NCI-H1417 treated with DMSO at 0.1 percent for 48 hours (cell line): Measurements from ENCODE around the gene NSF.
"Not testable (repeated sequence)": the region's sequence is repeated elsewhere in the genome, so short reads cannot be mapped to it uniquely, and the experiment has no call there.

Experiments
- DNase-seq: peaks from one replicate; lab custom pipeline; 2025; lab: John Stamatoyannopoulos, UW

NSF gene

DNA sequence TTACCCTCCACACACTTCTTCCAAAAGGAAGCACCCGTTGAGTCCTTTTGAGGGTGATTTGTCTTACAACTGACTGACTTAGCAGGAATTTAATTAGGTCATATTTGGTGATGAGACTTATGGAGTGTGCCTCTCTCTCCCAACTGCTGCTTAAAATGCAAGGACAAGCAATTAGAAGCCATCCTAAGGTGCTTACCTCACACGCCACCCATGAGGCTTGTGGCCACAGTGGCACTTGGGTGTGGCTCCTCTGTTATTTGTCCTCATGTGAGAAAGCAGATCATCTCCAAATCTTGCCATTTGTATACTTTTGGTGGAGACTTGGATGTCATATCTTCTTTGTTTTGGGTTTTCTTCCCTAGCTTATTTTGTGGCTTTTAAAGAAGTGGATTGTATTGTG is 166.4 kb downstream of the NSF start:
- no peak for DNase-seq

DNA sequence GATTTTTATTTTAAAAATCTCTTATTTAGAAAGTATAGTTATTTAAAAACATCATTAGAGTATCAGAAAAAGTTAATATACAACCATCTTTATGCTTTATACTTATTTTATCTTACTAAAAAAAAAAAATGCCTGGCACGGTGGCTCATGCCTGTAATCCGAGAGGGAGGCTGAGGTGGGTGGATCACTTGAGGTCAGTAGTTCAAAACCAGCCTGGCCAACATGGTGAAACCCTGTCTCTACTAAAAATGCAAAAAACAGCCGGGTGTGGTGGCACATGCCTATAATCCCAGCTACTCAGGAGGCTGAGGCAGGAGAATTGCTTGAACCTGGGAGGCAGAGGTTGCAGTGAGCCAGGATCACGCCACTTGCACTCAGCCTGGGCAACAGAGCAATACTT is 167.1 kb downstream of the NSF start:
- DNase-seq = not testable (repeated sequence)

DNA sequence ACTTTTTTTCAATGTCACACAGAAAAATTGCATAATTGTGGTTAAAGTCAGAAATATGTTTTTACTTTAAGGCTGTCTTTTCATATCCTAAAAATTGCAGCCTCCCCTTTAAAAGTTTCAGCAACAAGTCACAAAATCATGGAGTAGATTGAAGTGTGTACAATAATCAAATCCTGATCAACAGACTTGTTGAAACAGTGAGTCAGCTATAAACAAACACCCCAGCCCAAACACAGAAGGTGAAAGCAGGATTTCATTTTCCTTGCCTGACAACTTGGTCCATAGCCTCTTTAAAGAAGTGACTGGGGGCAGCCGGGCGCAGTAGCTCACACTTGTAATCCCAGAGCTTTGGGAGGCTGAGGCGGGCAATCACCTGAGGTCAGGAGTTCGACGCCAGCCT is 168.1 kb downstream of the NSF start:
- DNase-seq = no peak

DNA sequence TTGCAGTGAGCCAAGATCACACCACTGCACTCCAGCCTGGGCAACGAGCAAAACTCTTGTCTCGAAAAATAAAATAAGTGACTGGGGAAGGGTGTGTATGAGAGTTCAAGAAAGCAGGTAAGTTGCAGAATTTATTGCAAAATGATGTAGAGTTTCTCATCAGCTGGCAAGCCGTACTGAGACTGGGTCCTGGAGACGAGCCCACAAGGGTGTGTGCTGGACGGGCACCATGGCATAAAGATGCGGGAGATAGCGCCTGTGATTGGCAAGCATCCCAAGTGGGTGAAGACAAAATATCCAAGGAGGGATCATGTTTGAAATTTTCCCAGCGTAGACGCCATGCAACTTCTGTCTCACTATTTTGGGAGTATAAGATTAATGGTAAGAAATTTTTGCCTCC is 168.7 kb downstream of the NSF start:
- no peak for DNase-seq

DNA sequence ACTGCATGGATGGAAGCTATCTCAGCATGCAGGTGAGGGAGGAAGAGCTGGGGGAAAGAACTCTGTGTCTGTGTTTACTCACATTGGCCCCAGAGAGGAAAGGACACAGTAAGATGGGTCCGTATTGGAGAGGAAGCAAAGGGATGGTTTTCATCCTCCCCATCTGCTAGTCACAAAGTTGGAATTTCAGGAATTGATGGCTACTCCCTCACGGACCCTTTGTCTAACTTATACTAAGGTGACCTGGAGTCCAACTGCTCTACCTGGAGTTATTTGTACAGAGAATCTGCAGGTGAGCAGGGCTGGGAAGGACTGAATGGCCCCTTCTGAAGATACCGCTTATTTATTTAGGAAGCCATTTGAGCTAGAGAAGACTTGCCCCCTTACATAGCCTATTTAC is 172.9 kb downstream of the NSF start:
- no peak for DNase-seq

DNA sequence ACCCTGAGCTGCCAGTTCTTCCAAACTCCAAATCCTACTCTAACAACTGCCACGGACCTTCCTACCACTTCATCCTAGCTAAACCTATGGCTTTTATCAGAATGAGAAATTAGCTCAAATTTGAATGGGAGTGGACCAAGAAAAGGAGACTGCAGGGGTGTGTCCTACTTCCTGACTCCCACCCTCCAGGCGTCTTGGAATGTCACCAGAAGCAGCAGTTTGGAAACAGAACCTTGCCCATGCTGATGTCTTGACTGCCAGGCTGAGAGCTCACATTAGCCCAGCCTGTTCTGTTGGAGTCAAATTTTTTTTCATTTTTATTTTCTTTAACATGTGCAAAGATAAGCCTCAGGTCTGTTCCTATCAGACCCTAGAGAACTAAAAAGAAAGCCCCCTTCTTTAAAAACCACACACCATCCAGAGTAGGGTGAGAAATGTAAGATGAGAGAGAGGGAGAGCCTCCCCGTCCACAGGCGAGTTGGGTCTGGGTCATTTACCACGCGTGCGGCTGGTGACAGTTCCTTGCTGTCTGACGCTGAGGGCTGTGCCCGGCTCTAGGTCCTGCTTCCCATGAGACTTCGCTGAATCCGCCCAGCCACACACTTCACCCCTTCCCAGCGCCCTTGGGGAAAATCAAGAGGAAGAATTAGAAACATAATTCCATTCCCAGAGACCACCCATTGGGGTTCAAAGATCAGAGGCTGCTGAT is 173.7 kb downstream of the NSF start:
- no peak for DNase-seq

DNA sequence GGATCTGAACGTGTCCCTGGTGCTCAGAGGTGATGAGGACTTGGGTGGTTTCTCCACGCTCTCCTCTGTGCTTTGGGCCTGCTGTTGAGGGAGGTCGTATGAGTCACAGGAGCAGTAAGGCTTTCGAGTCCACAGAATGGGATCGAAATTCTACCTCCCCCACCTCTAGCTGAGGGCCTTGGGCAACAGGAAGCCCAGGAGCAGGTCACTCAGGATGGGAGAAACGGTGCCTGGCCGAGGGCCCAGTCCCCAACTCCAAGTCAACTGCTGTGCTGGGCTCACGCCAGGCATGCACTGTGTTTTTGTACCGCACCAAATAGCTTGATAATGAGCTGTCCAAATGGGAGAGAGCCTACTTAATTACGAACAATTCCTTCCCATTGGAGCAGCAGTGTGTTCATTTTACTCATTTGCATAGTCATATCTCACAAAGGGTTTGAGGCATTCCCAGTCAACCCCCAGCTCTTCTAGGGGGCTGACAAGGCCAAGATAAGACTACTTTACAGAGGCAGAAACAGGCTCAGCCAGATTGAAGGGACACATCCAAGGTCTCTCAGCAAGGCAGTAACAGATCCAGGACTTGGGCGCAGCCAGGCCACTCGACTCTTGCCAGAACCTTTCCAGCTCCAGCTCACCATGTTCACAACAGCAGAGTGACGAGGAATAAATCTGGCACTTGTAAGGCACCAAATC is 174.4 kb downstream of the NSF start:
- no peak for DNase-seq

DNA sequence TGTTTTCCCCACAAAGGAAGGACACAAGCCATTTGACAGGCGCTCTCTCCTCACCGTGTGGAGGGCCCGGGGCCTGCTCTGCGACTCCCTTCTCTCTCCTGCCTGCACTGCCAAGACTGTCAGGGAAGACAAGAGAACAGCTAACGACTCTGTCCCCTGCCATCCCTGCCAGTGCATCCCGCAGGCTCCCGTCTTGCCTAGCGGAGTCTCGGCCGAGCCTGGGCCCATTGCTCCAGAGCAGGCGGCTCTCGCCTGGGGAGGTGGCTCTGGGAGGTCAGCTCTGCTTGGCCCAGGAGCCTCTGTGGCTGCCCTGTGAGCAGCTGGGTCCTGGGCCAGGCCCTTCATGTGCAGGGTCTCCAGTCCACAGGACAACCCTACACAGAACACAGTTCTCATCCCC is 175.0 kb downstream of the NSF start:
- no peak for DNase-seq

DNA sequence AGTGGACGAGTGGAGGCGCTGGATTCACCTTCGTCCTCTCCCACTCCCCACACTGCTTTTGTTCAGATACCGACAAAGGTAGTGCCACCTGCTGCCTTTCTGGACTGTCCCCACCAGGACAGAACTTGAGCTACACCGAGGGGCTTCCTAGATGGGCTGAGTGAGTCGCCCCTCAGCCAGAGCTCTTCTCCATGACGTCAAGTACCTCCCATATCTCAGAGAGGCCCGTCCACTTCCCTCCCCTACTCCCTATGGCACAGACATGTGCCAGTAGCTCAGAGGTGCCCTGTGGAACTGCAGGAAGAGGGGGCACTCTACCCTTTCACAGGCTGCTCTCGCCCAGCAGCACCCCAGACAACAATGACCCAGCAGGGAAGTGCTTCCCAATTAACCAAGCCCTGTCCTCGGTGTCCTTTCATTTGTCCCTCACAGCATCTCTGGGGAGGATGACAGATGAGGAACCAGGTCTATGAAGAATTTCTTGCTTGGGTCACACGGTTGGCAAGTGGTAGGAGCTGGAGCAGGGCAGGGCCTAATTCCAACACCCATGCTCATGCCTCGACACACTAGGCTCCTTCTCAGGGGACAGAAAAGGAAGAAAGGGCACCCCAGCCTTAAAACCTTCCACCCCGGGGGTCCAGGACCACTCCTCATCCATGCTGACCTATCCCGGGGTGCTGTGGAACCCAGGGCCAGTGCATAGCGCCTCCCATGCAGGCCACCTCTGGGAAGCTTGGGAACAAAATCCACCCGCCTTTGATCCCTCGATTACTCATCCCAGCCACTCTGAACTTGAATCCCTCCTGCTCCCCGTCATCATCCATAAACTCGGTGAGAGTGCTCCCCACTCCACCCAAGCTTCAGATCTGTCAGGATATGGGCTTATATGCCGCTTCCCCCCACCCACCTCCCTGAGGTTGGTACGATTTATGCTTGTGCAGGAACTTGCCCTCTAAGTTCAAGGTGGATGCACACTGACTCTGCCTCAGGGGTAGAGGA is 176.3 kb downstream of the NSF start:
- DNase-seq = no peak

DNA sequence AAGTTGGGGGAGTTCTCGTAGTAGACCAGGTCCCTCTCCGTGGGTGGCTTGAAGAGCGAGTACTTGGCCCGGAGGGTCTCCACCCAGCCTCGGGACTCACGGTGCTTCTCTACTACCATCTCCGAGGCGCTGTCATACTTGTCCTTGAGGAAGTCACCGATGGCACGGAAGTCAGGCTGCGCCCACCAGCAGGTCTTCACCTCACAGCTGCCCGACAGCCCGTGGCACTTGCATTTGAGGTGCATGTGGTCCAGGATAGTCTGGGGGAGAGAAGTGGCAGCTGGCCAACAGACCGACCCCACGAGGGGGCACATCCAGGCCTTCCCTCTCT is 178.0 kb downstream of the NSF start:
- no peak for DNase-seq

DNA sequence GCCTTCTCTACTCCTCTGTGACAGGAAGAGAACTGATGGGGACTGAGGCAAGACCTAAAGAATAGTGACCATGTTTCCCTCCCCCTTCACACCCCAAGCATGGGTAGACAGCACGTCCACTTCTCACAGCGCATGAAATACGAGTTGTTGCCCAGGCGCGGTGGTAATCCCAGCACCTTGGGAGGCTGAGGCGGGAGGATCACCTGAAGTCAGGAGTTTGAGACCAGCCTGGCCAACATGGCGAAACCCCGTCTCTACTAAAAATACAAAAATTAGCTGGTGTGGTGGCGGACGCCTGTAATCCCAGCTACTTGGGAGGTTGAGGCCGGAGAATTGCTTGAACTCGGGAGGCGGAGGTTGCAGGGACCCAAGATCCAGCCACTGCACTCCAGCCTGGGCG is 178.4 kb downstream of the NSF start:
- not testable (repeated sequence) for DNase-seq

DNA sequence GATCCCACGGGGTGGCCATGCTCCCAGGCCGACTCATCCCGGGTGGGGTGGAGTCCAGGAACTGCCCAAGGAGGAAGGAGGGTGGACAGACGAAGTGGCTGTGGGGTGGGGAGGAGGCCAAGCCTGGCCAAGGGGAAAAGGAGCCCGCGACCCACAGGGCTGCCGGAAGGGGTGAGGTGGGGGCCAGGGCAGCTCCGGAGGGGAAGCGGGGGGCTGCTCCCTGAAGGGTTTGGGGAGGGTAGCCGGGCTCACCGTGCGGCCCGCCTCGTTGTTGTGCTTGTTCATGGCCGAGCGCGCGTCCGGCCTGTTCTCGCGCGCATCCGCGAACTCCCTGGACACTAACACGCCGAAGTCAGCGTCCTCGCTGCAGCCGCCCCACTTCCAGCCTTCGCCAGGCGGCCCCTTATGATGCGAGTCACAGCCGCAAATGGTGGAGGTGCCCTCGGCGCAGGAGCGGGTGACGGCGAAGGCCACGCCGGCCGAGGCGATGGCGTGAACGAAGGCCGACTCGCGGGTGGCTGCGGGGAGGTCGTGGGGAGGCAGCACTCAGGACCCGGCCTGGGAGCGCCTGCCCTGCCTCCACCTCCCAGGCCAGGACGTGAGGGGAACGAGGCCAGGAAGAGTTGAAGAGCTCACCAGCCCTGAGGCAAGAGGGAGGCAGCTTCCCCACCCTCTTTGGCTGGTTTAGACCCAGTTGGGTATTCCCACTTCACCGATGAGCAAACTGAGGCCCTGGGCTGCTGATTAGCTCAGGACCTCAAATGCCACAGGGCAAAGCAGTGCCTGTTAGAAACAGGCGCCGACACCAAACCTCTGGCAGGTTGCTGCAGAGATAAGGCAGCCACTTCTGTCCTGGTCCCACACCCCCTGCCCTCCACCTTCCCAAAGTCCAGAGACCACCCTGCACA is 179.3 kb downstream of the NSF start:
- no peak for DNase-seq

DNA sequence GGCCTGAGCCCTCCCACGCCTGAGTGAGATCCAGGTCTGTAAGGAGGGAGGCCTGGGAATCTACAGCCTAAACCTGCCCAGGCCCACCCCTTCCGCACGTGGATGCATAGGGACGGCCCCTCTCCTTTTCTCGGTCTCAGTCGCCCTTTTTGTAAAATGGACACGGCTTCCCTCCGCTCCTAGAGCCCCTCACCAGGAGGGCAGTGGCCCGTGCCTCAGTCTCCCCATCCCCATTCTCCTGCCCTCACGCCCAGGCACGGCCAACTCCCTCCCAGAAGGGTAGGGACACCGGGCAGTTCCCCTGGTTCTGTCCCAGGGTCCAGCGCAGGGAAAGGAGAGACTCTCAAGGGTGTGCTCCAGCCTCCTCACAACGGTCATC is 180.0 kb downstream of the NSF start:
- DNase-seq = no peak

DNA sequence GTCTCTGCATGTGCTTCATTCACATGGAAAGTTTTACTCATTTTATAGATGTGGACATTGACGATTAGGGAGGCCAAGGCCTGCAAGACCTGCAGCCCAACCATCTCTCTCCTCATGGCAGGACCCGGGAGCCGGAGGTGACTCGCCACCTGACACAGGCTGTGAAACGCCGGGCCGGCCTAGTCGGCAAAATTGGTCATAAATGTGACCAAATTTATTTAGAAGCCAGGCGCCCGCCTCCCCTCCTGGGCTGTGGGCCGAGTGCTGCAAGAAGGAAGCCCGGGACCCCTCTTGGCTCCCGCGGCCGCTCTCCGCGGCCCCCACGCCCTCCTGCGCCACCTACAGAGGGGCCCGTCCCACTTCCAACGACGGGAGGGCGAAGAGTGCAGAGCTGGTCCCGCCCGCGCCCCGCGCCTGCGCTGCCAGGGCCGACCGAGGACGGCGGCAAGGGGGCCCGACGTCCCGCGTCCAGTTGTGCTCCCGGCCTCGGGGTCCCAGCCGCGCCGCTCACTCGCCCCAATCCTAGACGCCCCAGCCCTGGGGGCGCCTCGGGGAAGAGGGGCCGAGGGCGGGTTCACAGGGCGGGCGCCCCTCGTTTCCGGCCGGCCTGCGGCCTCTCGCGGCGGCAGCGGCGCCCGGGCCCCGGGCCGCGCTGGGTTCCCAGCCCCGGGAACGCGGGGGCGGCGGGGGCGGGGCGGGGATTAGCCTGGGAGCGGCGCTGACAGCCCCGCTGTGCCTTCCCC is 180.5 kb downstream of the NSF start:
- no peak for DNase-seq

DNA sequence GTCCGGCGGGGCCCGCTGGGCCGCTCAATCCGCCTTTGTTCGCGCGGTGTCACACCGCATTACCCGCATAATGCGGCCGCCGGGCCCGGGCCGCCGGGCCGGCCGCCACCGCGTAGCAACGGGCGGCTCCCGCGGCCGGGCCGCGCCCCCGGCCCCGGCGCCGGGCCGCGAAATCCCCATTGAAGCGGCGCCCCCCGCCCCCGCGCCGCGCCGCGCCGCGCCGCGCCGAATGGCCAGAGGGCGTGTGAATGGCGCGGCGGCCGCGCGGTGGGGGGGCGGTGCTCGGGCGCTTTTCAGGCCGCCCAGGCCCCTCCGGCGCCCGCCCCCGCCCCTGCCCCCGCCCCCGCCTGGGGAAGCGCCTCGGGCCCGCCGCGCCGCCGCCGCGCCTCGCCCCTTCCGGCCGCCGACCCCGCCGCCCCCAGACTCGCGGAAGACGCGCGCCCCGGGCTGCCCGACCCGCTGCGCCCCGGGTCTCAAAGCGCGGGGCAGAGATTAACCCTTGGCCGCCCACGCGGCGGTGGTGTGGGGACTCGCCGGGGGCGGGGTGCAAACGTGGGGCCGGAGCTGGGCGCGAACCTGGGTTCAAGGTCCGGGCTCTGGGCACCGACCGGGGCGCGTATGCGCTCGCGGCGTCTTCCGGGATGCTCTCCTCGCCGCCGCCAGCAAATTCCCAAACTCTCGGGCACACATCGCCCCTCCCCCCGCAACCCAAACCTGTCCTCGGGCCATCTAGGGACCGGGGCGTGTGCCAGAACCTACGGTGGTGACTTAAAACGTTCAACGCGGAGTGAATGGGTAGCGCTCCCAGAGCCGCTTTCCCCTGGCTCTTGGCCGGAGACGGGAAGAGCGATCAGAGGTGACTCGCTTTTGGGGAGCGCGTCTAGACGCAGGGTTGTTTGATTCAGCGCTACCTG is 181.3 kb downstream of the NSF start:
- no peak for DNase-seq

DNA sequence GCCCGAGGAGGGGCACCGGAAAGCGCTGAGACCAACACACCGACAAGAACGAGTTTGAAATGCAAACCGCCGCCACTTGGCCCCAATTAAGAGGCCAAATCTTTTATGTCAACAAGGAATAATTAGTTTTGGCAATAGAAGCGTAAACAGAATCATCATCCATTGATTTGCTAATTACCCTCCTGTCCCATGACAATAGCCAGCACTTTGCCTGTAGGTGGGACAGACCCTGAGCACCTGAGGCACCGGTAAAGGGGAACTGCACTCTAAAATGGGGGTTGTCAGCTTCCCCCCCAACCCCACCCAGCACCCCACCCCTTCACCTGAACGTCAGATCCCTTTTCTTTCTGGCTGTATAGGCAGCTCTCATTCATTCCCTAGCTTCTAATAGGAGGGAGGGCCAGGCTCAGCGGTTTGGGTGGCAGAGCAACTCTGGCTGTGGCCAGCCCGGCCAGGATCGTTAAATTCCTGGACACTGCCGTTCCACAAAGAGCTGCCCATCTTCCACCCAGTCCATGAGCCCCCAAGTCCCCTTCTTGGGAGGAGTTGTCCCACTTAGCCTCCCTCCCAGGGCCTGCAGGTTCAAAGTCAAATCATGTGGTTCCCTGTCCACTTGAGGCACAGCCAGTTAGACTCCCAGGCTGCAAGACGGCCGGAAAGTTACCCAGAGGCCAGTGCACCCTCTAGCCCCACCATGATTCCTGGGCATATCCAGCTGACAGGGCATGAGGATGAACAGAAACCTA is 182.2 kb downstream of the NSF start:
- DNase-seq = peak; percentile 6

DNA sequence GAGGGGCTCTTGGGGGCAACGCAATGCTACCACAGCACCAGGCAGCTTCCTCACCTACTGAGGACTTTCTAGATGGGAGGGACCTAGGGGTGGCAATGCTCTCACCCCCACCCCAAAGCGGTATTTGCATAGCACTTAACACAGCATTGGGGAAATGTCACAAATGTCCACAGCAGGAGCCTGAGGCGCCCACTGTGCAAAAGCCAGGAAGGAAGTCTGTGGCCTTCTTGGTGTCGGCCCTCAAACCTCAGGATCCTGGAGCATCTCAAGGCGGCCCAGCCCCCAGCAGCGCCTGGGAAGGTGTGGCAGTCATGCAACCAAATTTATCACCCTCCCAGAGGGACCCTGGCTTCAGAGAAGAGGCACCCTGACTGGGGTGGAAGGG is 182.7 kb downstream of the NSF start:
- DNase-seq = no peak

DNA sequence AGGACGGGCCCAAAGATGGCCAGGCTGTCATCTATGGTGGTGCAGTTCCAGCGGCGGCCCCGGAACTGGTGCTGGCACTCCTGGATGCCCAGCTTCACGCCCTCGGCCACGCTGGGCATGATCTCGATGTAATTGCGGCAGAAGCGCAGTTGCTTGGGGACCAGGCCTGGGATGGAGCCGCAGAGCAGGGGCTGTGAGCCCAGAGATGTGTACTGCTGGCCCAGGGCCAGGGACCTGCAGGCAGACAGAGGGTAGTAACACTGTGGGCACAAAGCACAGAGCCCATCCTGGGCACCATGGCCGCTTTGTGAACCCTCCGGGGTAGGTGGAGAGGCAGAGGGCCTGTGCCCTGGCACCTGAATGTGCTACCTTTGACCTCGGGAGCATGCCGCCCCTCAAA is 183.2 kb downstream of the NSF start:
- no peak for DNase-seq

DNA sequence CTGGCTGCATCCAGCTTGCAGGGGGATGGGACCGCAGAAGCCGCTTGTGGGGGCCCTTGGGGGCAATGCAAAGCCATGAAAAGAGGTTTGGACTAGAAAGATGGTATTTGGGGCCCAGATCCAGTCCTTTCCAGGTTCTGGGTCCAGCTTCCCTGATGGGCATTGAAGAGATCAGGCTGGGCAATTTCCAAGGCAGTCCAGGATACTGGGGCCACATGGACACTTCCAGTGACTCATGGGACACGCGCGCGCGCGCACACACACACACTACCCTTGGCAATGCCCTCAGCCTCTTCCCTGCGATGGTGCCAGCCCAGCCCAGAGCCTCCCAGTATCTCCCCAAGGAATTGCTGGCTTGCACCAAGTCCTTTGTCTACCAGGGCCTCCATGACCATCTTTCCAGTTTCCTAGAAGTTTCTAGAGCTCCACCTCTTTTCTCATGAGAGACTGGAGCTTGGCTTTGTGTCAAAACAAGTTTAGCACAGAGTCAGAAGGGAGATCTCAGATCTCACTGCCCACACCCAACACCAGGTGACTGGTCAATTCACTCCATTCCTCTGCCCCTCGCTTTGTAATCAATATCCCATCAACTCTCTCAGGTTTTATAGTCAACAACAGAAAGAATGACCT is 183.8 kb downstream of the NSF start:
- DNase-seq = no peak
